ENCODE data around the gene LRRC14B. TPM values are rescaled to one million over a fixed set of nuclear protein-coding genes. Genes with fewer than 3 reads are reported as not detected.

The LRRC14B gene
- polyA plus RNA-seq, 3 donors = not detected

- no peak overlapping the region for H2AFZ ChIP-seq (ENCODE audit: insufficient read depth, low read depth, low read length, poor library complexity, severe bottlenecking)
- Mint-ChIP-seq H3K27ac (no peak overlapping the region), H3K4me3 (no peak overlapping the region), H3K27me3 (ENCODE audit: low read depth in 3 of 3) (peaks cover 10 to 15% (median 14%) of the 10 kb centered on the region in 3 donors), H3K4me1 (no peaks in the 10 kb centered on the region), H3K9me3 (peaks cover 0 to 2% (median 0%) of the 10 kb centered on the region in 7 donors), H3K36me3 (no peaks in the 10 kb centered on the region)
- H3K27me3 ChIP-seq (ENCODE audit: control insufficient read depth in 2 of 2, insufficient read depth in 2 of 2, low read length in 2 of 2) = no peaks in the 10 kb centered on the region
- no peak for DNase-seq
- no peaks in the 10 kb centered on the region for H3K9me3 ChIP-seq (replicated peaks in 1 of 2; ENCODE audit: control insufficient read depth in 1 of 2, insufficient read depth in 1 of 2, low read length in 2 of 2)
- TF ChIP-seq CTCF (IDR thresholded peaks at IDR 0.05) = no peak
- H3K9ac ChIP-seq (ENCODE audit: insufficient read depth, low read length, poor library complexity, severe bottlenecking) = no peak overlapping the region
- no peaks in the 10 kb centered on the region for H3K79me2 ChIP-seq (ENCODE audit: insufficient read depth, low read length)
- H3K27ac ChIP-seq (ENCODE audit: low read depth in 1 of 2, low read length in 2 of 2) = no peak overlapping the region
- H3K4me3 ChIP-seq (replicated peaks in 1 of 3; ENCODE audit: low read depth in 2 of 3, low read length in 3 of 3) = no peak overlapping the region
- no peaks in the 10 kb centered on the region for H3K4me1 ChIP-seq (ENCODE audit: control insufficient read depth in 1 of 2, insufficient read depth in 2 of 2, low read length in 2 of 2)
- H4K20me1 ChIP-seq (ENCODE audit: insufficient read depth, low read length) = no peaks in the 10 kb centered on the region
- WGBS (ENCODE audit: insufficient coverage) = 94% methylated on average over 12 of the region's 17 CpGs
- no peaks in the 10 kb centered on the region for H3K36me3 ChIP-seq (replicated peaks in 1 of 2; ENCODE audit: control insufficient read depth in 1 of 2, insufficient read depth in 2 of 2, low read length in 2 of 2)
- no peak overlapping the region for H3K4me2 ChIP-seq (replicated peaks; ENCODE audit: extremely low read depth, low read length, poor library complexity, severe bottlenecking)
- intact Hi-C loops (cut with micrococcal nuclease) = no loop called here
Observed at GRCh38 chr5:156411-157072, 34.8 kb upstream of the LRRC14B start.

GRCh38 chr5:157126-157715, 34.1 kb upstream of the LRRC14B start:
- TF ChIP-seq CTCF (IDR thresholded peaks at IDR 0.05) = no peak
- no peaks in the 10 kb centered on the region for H3K9me3 ChIP-seq (replicated peaks in 1 of 2; ENCODE audit: control insufficient read depth in 1 of 2, insufficient read depth in 1 of 2, low read length in 2 of 2)
- H4K20me1 ChIP-seq (ENCODE audit: insufficient read depth, low read length) = no peaks in the 10 kb centered on the region
- H3K36me3 Mint-ChIP-seq = no peaks in the 10 kb centered on the region
- intact Hi-C loops (cut with micrococcal nuclease) = no loop called here
- H3K4me2 ChIP-seq (replicated peaks; ENCODE audit: extremely low read depth, low read length, poor library complexity, severe bottlenecking) = no peak overlapping the region
- no peak overlapping the region for H3K27ac Mint-ChIP-seq
- no peak overlapping the region for H2AFZ ChIP-seq (ENCODE audit: insufficient read depth, low read depth, low read length, poor library complexity, severe bottlenecking)
- H3K79me2 ChIP-seq (ENCODE audit: insufficient read depth, low read length) = no peaks in the 10 kb centered on the region
- DNase-seq = no peak
- no peak overlapping the region for H3K4me3 ChIP-seq (replicated peaks in 1 of 3; ENCODE audit: low read depth in 2 of 3, low read length in 3 of 3)
- no peak overlapping the region for H3K4me3 Mint-ChIP-seq
- no peak overlapping the region for H3K27ac ChIP-seq (ENCODE audit: low read depth in 1 of 2, low read length in 2 of 2)
- H3K9ac ChIP-seq (ENCODE audit: insufficient read depth, low read length, poor library complexity, severe bottlenecking) = no peak overlapping the region
- H3K27me3 ChIP-seq (ENCODE audit: control insufficient read depth in 2 of 2, insufficient read depth in 2 of 2, low read length in 2 of 2) = no peaks in the 10 kb centered on the region
- H3K36me3 ChIP-seq (replicated peaks in 1 of 2; ENCODE audit: control insufficient read depth in 1 of 2, insufficient read depth in 2 of 2, low read length in 2 of 2) = no peaks in the 10 kb centered on the region
- H3K9me3 Mint-ChIP-seq = peaks cover 0 to 2% (median 0%) of the 10 kb centered on the region in 7 donors
- peaks cover 10 to 15% (median 14%) of the 10 kb centered on the region in 3 donors for H3K27me3 Mint-ChIP-seq (ENCODE audit: low read depth in 3 of 3)
- 92% methylated on average over 11 of the region's 12 CpGs for WGBS (ENCODE audit: insufficient coverage)
- no peaks in the 10 kb centered on the region for H3K4me1 ChIP-seq (ENCODE audit: control insufficient read depth in 1 of 2, insufficient read depth in 2 of 2, low read length in 2 of 2)
- H3K4me1 Mint-ChIP-seq = no peaks in the 10 kb centered on the region

All from CD14-positive monocyte (primary cell).